ENCODE measurements around the gene TMOD2. TPM values are rescaled to one million over a fixed set of nuclear protein-coding genes. Genes with fewer than 3 reads are reported as not detected.

TMOD2 gene
- total and polyA plus RNA-seq, 2 of the 8 experiments (the other 6 are each of a cell fraction or from before 2014, with no cell fraction given): 0.80 to 6.5 TPM

DNA sequence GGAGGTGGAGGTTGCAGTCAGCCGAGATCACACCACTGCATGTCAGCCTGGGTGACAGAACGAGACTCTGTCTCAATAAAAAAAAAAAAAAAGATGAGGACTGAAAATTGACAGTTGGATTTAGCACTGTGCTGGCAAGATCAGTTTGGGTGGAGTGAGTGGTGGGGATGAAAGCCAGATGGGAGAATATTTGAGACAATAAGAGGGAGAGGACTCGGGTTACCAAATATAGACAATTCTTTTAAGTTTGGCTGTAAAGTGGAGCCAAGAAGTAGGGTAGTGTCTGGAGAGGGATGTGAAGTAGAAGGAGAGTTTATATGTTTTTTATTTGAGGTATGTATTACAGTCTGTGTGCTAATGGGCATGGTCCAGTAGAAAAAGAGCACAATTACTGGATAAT, 98.5 kb downstream of the TMOD2 start:
- DNase-seq (ENCODE audit: low read depth in 1 of 2, low spot score in 2 of 2) (no peak), FAIRE-seq (no peak)
- H4K8ac ChIP-seq (ENCODE audit: extremely low read depth, insufficient read depth, low read length): no peak overlapping the region
- no peak overlapping the region for H2AFZ ChIP-seq (ENCODE audit: low read length)
- no peak overlapping the region for H3K4ac ChIP-seq (replicated peaks; ENCODE audit: insufficient read length, low read depth, low read length)
- 84% methylated on average over 3 of the region's 3 CpGs; no CpG with 5 or more reads in 1 of the 2 experiments for WGBS, 2 experiments (ENCODE audit: extremely low coverage in 1 of 2, insufficient coverage in 1 of 2, insufficient read length in 1 of 2, insufficient replicate concordance in 2 of 2, low coverage in 1 of 2, low lambda C conversion rate in 2 of 2, missing lambda C conversion rate in 1 of 2)
- H3K14ac ChIP-seq (ENCODE audit: insufficient read length): no peak overlapping the region
- H3K23ac ChIP-seq (ENCODE audit: insufficient read length): no peak overlapping the region
- peaks cover under 1 to 5% (median 4%) of the 10 kb centered on the region in 4 experiments; a peak in 5 of 7 replicates for H3K4me1 ChIP-seq (replicated peaks in 1 of 4; ENCODE audit: control insufficient read depth in 3 of 4, insufficient read depth in 4 of 4, low read length in 3 of 4)
- H3K79me1 ChIP-seq (ENCODE audit: low read depth, low read length): no peaks in the 10 kb centered on the region; the same call in 1 of the 2 replicates
- peaks cover 0 to 4% of the 10 kb centered on the region in 2 experiments for H4K20me1 ChIP-seq (replicated peaks in 1 of 2; ENCODE audit: control insufficient read depth in 1 of 2, insufficient read depth in 2 of 2, low read length in 2 of 2)
- no peaks in the 10 kb centered on the region for H3K9me3 ChIP-seq (ENCODE audit: insufficient read depth in 2 of 2, low read depth in 1 of 2, low read length in 1 of 2)
- no peak overlapping the region for H3K4me2 ChIP-seq (ENCODE audit: insufficient read depth in 1 of 2, low read depth in 2 of 2, low read length in 2 of 2)
- H3K18ac ChIP-seq (ENCODE audit: extremely low read depth, low read length): no peak overlapping the region
- H2AK5ac ChIP-seq (ENCODE audit: low read depth, low read length): no peak overlapping the region
- H3K27ac ChIP-seq (ENCODE audit: low read depth, low read length): no peak overlapping the region
- no peak overlapping the region for H2BK12ac ChIP-seq (ENCODE audit: low read depth, low read length)
- TF ChIP-seq ZNF274 (IDR thresholded peaks at IDR 0.05; ENCODE audit: borderline replicate concordance, extremely low read depth, low read length): no peak
- TF ChIP-seq KDM1A (IDR thresholded peaks at IDR 0.05; ENCODE audit: borderline replicate concordance, low read length): no peak
- TF ChIP-seq SRF (IDR thresholded peaks at IDR 0.05; ENCODE audit: low read depth, low read length): no peak
- H2BK120ac ChIP-seq (replicated peaks; ENCODE audit: low read depth, low read length): no peak overlapping the region
- H3K23me2 ChIP-seq (ENCODE audit: low read depth, low read length): no peaks in the 10 kb centered on the region
- no peak overlapping the region for H3K56ac ChIP-seq (replicated peaks; ENCODE audit: insufficient read length, low read depth, low read length)
- no peak overlapping the region for H4K5ac ChIP-seq (ENCODE audit: insufficient read length, low read depth, low read length)
- no peaks in the 10 kb centered on the region for H3K36me3 ChIP-seq (ENCODE audit: control insufficient read depth in 2 of 4, insufficient read depth in 4 of 4, low read length in 3 of 4)
- H3K4me3 ChIP-seq (ENCODE audit: extremely low read depth in 1 of 4, insufficient read depth in 2 of 4, low read depth in 3 of 4, low read length in 4 of 4): no peak overlapping the region
- H4K91ac ChIP-seq (replicated peaks; ENCODE audit: insufficient read length, low read length): no peak overlapping the region
- POLR2A ChIA-PET (ENCODE audit: partially characterized antibody): no interaction called here
- H3K27me3 ChIP-seq (replicated peaks in 1 of 4; ENCODE audit: control insufficient read depth in 3 of 4, extremely low read depth in 1 of 4, insufficient read depth in 3 of 4, low read length in 3 of 4): no peaks in the 10 kb centered on the region
- H3K9ac ChIP-seq (replicated peaks in 1 of 4; ENCODE audit: extremely low read depth in 1 of 4, low read depth in 3 of 4, low read length in 3 of 4): no peak overlapping the region
- peaks cover 0 to 46% of the 10 kb centered on the region in 2 experiments; a peak in 3 of 4 replicates for H3K79me2 ChIP-seq (ENCODE audit: control insufficient read depth in 1 of 2, insufficient read depth in 2 of 2, low read length in 2 of 2)
- CTCF ChIA-PET (ENCODE audit: partially characterized antibody): interaction anchor here (0.7 kb wide), 1 partner anchor 9 kb away, joined by 4 read pairs; no protein-coding TSS in a partner anchor
- no peak overlapping the region for H2BK15ac ChIP-seq (ENCODE audit: low read length)
- H2BK5ac ChIP-seq (ENCODE audit: low read depth, low read length): no peak overlapping the region
- no peak overlapping the region for H2BK20ac ChIP-seq (ENCODE audit: low read length)

Data from H1 (cell line).